H1 (cell line): Measurements from ENCODE around the gene TCEA3. TPM values are rescaled to one million over a fixed set of nuclear protein-coding genes. Genes with fewer than 3 reads are reported as not detected.

Source experiments
- CTCF ChIA-PET: fragments of 300-600 bp; sonication (Branson Sonifier 250); formaldehyde crosslinking; loops from one replicate; lab custom pipeline; 2021; ENCODE audit not compliant: partially characterized antibody; lab: Charles Lee
- POLR2A ChIA-PET: fragments of 300-600 bp; sonication (Branson Sonifier 250); formaldehyde crosslinking; loops from one replicate; lab custom pipeline; 2021; ENCODE audit warnings: inconsistent platforms; ENCODE audit not compliant: partially characterized antibody; lab: Charles Lee
- DNase-seq, 2 experiments: peaks; one replicate each; pipeline versions ENCODE4 v3.0.0 to v3.0.0-alpha.2; 2010 to 2022; ENCODE audit warnings: low spot score in 2 of 2, low read depth in 1 of 2, mixed read lengths in 1 of 2
- FAIRE-seq: peaks from 2 replicates; lab custom pipeline; 2011; peaks lifted over from hg19 to GRCh38; lab: Jason Lieb, UNC
- H2AFZ ChIP-seq: 2 replicates; pipeline ENCODE4 v1.8.1; 2012; ENCODE audit warnings: low read length, inconsistent platforms
- H2AK5ac ChIP-seq: 2 replicates; pipeline ENCODE4 v1.6.1; 2013; ENCODE audit warnings: low read depth, low read length
- H2BK120ac ChIP-seq: replicated peaks from 2 replicates; pipeline ENCODE3; 2013; ENCODE audit warnings: low read depth, low read length, inconsistent platforms
- H2BK12ac ChIP-seq: 2 replicates; pipeline ENCODE4 v1.6.1; 2013; ENCODE audit warnings: low read depth, low read length
- H2BK15ac ChIP-seq: 2 replicates; pipeline ENCODE4 v1.6.1; 2013; ENCODE audit warnings: low read length
- H2BK20ac ChIP-seq: 2 replicates; pipeline ENCODE4 v1.6.1; 2013; ENCODE audit warnings: low read length
- H2BK5ac ChIP-seq: 2 replicates; pipeline ENCODE4 v1.6.1; 2013; ENCODE audit warnings: low read depth, low read length
- H3K14ac ChIP-seq: 2 replicates; pipeline ENCODE4 v1.6.1; 2013; ENCODE audit warnings: inconsistent platforms; ENCODE audit not compliant: insufficient read length
- H3K18ac ChIP-seq: 2 replicates; pipeline ENCODE4 v1.6.1; 2013; ENCODE audit warnings: low read length; ENCODE audit errors: extremely low read depth
- H3K23ac ChIP-seq: 2 replicates; pipeline ENCODE4 v1.6.1; 2013; ENCODE audit warnings: inconsistent platforms; ENCODE audit not compliant: insufficient read length
- H3K23me2 ChIP-seq: 2 replicates; pipeline ENCODE4 v1.6.1; 2013; ENCODE audit warnings: low read depth, low read length
- H3K27ac ChIP-seq: 2 replicates; pipeline ENCODE4 v1.6.1; 2011; ENCODE audit warnings: low read depth, low read length, inconsistent platforms
- H3K27me3 ChIP-seq, 4 experiments: replicated peaks in 1 of 4; 1 replicate in 1 of 4; 2 replicates in 3 of 4; pipeline versions ENCODE4 v1.6.1 to v1.8.1; 2011 to 2013; ENCODE audit warnings: low read length in 3 of 4, mild to moderate bottlenecking in 3 of 4, inconsistent platforms in 2 of 4, mixed read lengths in 2 of 4, moderate library complexity in 1 of 4; ENCODE audit not compliant: control insufficient read depth in 3 of 4, insufficient read depth in 3 of 4; ENCODE audit errors: extremely low read depth in 1 of 4
- H3K36me3 ChIP-seq, 4 experiments: 2 replicates each; pipeline versions ENCODE4 v1.6.1 to v1.8.1; 2011 to 2013; ENCODE audit warnings: mild to moderate bottlenecking in 4 of 4, low read length in 3 of 4, moderate library complexity in 2 of 4, control low read depth in 1 of 4, inconsistent platforms in 1 of 4; ENCODE audit not compliant: insufficient read depth in 4 of 4, control insufficient read depth in 2 of 4
- H3K4ac ChIP-seq: replicated peaks from 2 replicates; pipeline ENCODE3; 2013; ENCODE audit warnings: low read length, low read depth, mixed read lengths, inconsistent platforms; ENCODE audit not compliant: insufficient read length
- H3K4me1 ChIP-seq, 4 experiments: replicated peaks in 1 of 4; 1 replicate in 1 of 4; 2 replicates in 3 of 4; pipeline versions ENCODE4 v1.6.1 to v1.8.1; 2011 to 2013; ENCODE audit warnings: low read length in 3 of 4, inconsistent platforms in 2 of 4, mixed read lengths in 1 of 4; ENCODE audit not compliant: insufficient read depth in 4 of 4, control insufficient read depth in 3 of 4
- H3K4me2 ChIP-seq, 2 experiments: 2 replicates each; pipeline versions ENCODE4 v1.6.1 to v1.8.1; 2011 to 2013; ENCODE audit warnings: low read depth in 2 of 2, low read length in 2 of 2, control low read depth in 1 of 2, inconsistent platforms in 1 of 2, mild to moderate bottlenecking in 1 of 2; ENCODE audit not compliant: insufficient read depth in 1 of 2
- H3K4me3 ChIP-seq, 4 experiments: fragments of 200-600, 300-600 bp in 1 of 4; sonication (generic), shearing (Covaris generic), sonication (Bioruptor Twin) in 1 of 4; 2 replicates each; pipeline versions ENCODE4 v1.5.1 to v1.8.1; 2011 to 2016; ENCODE audit warnings: low read length in 4 of 4, low read depth in 3 of 4, control low read depth in 2 of 4, inconsistent platforms in 2 of 4, mild to moderate bottlenecking in 2 of 4, mixed read lengths in 1 of 4, moderate library complexity in 1 of 4; ENCODE audit not compliant: insufficient read depth in 2 of 4; ENCODE audit errors: extremely low read depth in 1 of 4
- H3K56ac ChIP-seq: replicated peaks from 2 replicates; pipeline ENCODE3; 2013; ENCODE audit warnings: low read depth, mild to moderate bottlenecking, mixed read lengths, low read length, inconsistent platforms; ENCODE audit not compliant: insufficient read length
- H3K79me1 ChIP-seq: 2 replicates; pipeline ENCODE4 v1.6.1; 2013; ENCODE audit warnings: low read depth, low read length, control low read depth
- H3K79me2 ChIP-seq, 2 experiments: 2 replicates each; pipeline versions ENCODE4 v1.6.1 to v1.8.1; 2012 to 2013; ENCODE audit warnings: low read length in 2 of 2, mild to moderate bottlenecking in 2 of 2, inconsistent platforms in 1 of 2; ENCODE audit not compliant: insufficient read depth in 2 of 2, control insufficient read depth in 1 of 2
- H3K9ac ChIP-seq, 4 experiments: replicated peaks in 1 of 4; 1 replicate in 1 of 4; 2 replicates in 3 of 4; pipeline versions ENCODE4 v1.6.1 to v1.8.1; 2011 to 2013; ENCODE audit warnings: low read depth in 3 of 4, low read length in 3 of 4, control low read depth in 2 of 4, mild to moderate bottlenecking in 2 of 4, moderate library complexity in 2 of 4, inconsistent platforms in 1 of 4; ENCODE audit errors: extremely low read depth in 1 of 4
- H3K9me3 ChIP-seq, 2 experiments: 2 replicates each; pipeline versions ENCODE4 v1.6.1 to v1.8.1; 2012 to 2013; ENCODE audit warnings: mild to moderate bottlenecking in 2 of 2, moderate library complexity in 2 of 2, control low read depth in 1 of 2, inconsistent platforms in 1 of 2, low read depth in 1 of 2, low read length in 1 of 2, mixed read lengths in 1 of 2; ENCODE audit not compliant: insufficient read depth in 2 of 2
- H4K20me1 ChIP-seq, 2 experiments: replicated peaks in 1 of 2; 2 replicates each; pipeline versions ENCODE3 to v1.8.1; 2011 to 2013; ENCODE audit warnings: inconsistent platforms in 2 of 2, low read length in 2 of 2, mild to moderate bottlenecking in 1 of 2; ENCODE audit not compliant: insufficient read depth in 2 of 2, control insufficient read depth in 1 of 2
- H4K5ac ChIP-seq: 2 replicates; pipeline ENCODE4 v1.6.1; 2013; ENCODE audit warnings: low read length, low read depth, mixed read lengths, inconsistent platforms; ENCODE audit not compliant: insufficient read length
- H4K8ac ChIP-seq: 2 replicates; pipeline ENCODE4 v1.8.0; 2013; ENCODE audit warnings: mild to moderate bottlenecking, moderate library complexity, low read length, inconsistent platforms; ENCODE audit not compliant: insufficient read depth; ENCODE audit errors: extremely low read depth
- H4K91ac ChIP-seq: replicated peaks from 2 replicates; pipeline ENCODE3; 2013; ENCODE audit warnings: low read length, mixed read lengths, inconsistent platforms; ENCODE audit not compliant: insufficient read length
- CHD2 ChIP-seq: IDR thresholded peaks from 2 replicates; pipeline ENCODE4 v1.6.1; 2012; ENCODE audit warnings: low read length, improper control_type of control experiment
- EP300 ChIP-seq, 2 experiments: IDR thresholded peaks; 1 replicate in 1 of 2; 2 replicates in 1 of 2; pipeline ENCODE4 v1.6.1; 2011 to 2012; ENCODE audit warnings: low read depth in 2 of 2, low read length in 2 of 2, mild to moderate bottlenecking in 2 of 2, borderline replicate concordance in 1 of 2, inconsistent platforms in 1 of 2, moderate library complexity in 1 of 2
- GABPA ChIP-seq: IDR thresholded peaks from 2 replicates; pipeline ENCODE4 v1.6.1; 2011; ENCODE audit warnings: mild to moderate bottlenecking, low read length, moderate library complexity, borderline replicate concordance; ENCODE audit not compliant: insufficient read depth
- HDAC2 ChIP-seq, 2 experiments: fragments of 300-600 bp in 1 of 2; sonication (generic) in 1 of 2; IDR thresholded peaks; 2 replicates each; pipeline ENCODE4 v1.6.1; 2011 to 2012; ENCODE audit warnings: low read depth in 2 of 2, low read length in 2 of 2, mild to moderate bottlenecking in 2 of 2, moderate library complexity in 2 of 2, borderline replicate concordance in 1 of 2, inconsistent platforms in 1 of 2
- JUN ChIP-seq: IDR thresholded peaks from 2 replicates; pipeline ENCODE4 v1.6.1; 2011; ENCODE audit warnings: low read depth, mild to moderate bottlenecking, improper control_type of control experiment, low read length
- NANOG ChIP-seq: IDR thresholded peaks from 2 replicates; pipeline ENCODE4 v1.6.1; 2011; ENCODE audit warnings: low read length, low read depth, mild to moderate bottlenecking, inconsistent platforms; ENCODE audit not compliant: insufficient read depth, poor library complexity, severe bottlenecking
- PHF8 ChIP-seq: fragments of 200-600 bp; sonication (generic); conservative IDR thresholded peaks from 2 replicates; pipeline ENCODE4 v1.7.1; 2012; ENCODE audit warnings: low read depth, mild to moderate bottlenecking, inconsistent platforms, low read length, moderate library complexity
- POU5F1 ChIP-seq: IDR thresholded peaks from 2 replicates; pipeline ENCODE4 v1.6.1; 2011; ENCODE audit warnings: low read depth, mild to moderate bottlenecking, low read length, moderate library complexity
- RXRA ChIP-seq: IDR thresholded peaks from 2 replicates; pipeline ENCODE4 v1.6.1; 2011; ENCODE audit warnings: low read depth, mild to moderate bottlenecking, low read length, moderate library complexity; ENCODE audit not compliant: insufficient read depth
- SP2 ChIP-seq: IDR thresholded peaks from 2 replicates; pipeline ENCODE4 v1.6.1; 2012; ENCODE audit warnings: mild to moderate bottlenecking, low read length, inconsistent platforms
- SRF ChIP-seq: IDR thresholded peaks from 2 replicates; pipeline ENCODE4 v1.6.1; 2011; ENCODE audit warnings: mild to moderate bottlenecking, low read depth, low read length, moderate library complexity
- TAF7 ChIP-seq: optimal IDR thresholded peaks from 2 replicates; pipeline ENCODE3; 2011; ENCODE audit warnings: low read depth, mild to moderate bottlenecking, inconsistent platforms, low read length, moderate library complexity, borderline replicate concordance
- TEAD4 ChIP-seq: IDR thresholded peaks from 2 replicates; pipeline ENCODE4 v1.6.1; 2012; ENCODE audit warnings: low read depth, low read length, inconsistent platforms, mixed read lengths
- WGBS, 2 experiments: shearing (Covaris generic) in 1 of 2; methylation state at CpG; one replicate each; pipeline versions ENCODE4 v1.1.6 to v1.1.7; 2013 to 2015; ENCODE audit warnings: low lambda C conversion rate in 2 of 2, mixed read lengths in 2 of 2, inconsistent platforms in 1 of 2, low coverage in 1 of 2, missing lambda C conversion rate in 1 of 2; ENCODE audit not compliant: insufficient replicate concordance in 2 of 2, insufficient coverage in 1 of 2, insufficient read length in 1 of 2; ENCODE audit errors: extremely low coverage in 1 of 2, missing lambda C conversion rate in 1 of 2; 5-methylcytosine and 5-hydroxymethylcytosine counted together
- polyA plus RNA-seq, 7 experiments: library from polyadenylated mRNA; depleted of rRNA in 3 of 7; stranded (reverse) in 5 of 7; unstranded in 2 of 7; fragments of >200 nt in 5 of 7; fragments of 200-250 nt in 2 of 7; gene quantifications; 1 replicate in 5 of 7; 2 replicates in 1 of 7; 4 replicates in 1 of 7; pipeline versions ENCODE4 v1.2.1 to v1.2.3, GENCODE V29; 2011 to 2013; ENCODE audit warnings: missing spikeins in 2 of 7, mixed read lengths in 2 of 7
- total RNA-seq: library from RNA; stranded (reverse); fragmentation: NEBNext Ultra II Directional; extraction: Animal tissue kit (Norgen Biotek cat#: 25700); gene quantifications from 2 replicates; pipeline ENCODE4 v1.2.1, GENCODE V29; 2021

TCEA3 gene
- total and polyA plus RNA-seq, 2 of the 8 experiments (the other 6 are each of a cell fraction or from before 2014, with no cell fraction given), result 0.08 TPM; not detected in 1

DNA sequence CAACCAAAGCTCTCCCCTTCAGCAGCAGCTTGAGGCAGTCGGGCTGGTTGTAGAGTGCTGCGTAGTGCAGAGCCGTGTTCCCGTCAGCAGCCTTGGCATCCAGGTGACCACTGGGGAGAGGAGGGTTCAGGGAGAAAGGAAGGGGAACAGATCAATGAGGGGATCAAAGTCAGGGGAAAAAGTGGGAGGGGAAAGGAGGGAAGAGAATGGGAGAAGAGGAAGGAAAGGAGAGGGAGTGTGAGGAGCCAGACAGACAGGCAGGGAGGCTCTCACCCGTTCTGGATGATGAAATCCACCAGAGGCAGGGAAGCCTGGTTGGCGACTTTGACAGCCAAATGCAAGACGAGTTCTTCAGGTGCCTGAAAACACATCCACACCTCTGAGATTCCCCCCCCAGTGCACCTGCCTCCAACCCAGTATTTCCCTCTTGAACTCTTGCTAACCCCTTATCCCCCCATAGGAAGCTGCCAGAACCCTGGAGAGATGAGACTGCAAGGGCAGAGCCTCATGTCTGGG lies 9.8 kb upstream of the TCEA3 start:
- FAIRE-seq, result no peak
- Histone ChIP-seq H3K18ac (no peak overlapping the region), H4K91ac (no peak overlapping the region), H3K27ac (no peak overlapping the region), H2BK120ac (no peak overlapping the region), H4K8ac (no peak overlapping the region), H3K27me3 (no peaks in the 10 kb centered on the region), H3K4ac (no peak overlapping the region), H3K23ac (no peak overlapping the region), H4K5ac (no peak overlapping the region), H3K79me1 (no peaks in the 10 kb centered on the region), H3K14ac (no peak overlapping the region), H2AK5ac (no peak overlapping the region), H3K4me1 (peaks cover 0 to 8% (median 4%) of the 10 kb centered on the region in 4 experiments; a peak in 5 of 7 replicates), H2AFZ (no peak overlapping the region), H3K56ac (no peak overlapping the region), H3K4me2 (no peak overlapping the region), H3K79me2 (no peaks in the 10 kb centered on the region), H3K23me2 (no peaks in the 10 kb centered on the region), H3K9ac (no peak overlapping the region), H3K36me3 (peaks cover 4 to 39% (median 17%) of the 10 kb centered on the region in 4 experiments; a peak in 5 of 8 replicates), H2BK15ac (no peak overlapping the region), H3K9me3 (no peaks in the 10 kb centered on the region), H2BK12ac (no peak overlapping the region), H2BK20ac (no peak overlapping the region), H2BK5ac (no peak overlapping the region), H4K20me1 (peaks cover 5 to 7% of the 10 kb centered on the region in 2 experiments), H3K4me3 (no peak overlapping the region)
- DNase-seq, result no peak
- WGBS, 2 experiments, result 91% methylated on average over 7 of the region's 7 CpGs; no CpG with 5 or more reads in 1 of the 2 experiments
- ChIA-PET POLR2A (interaction anchor here (0.6 kb wide), 1 partner anchor 125 kb away, joined by 3 read pairs; no protein-coding TSS in a partner anchor), CTCF (interaction anchor here (2.5 kb wide), 1 partner anchor 8 kb away, joined by 13 read pairs; the partner anchor contains the start of gene TCEA3)
- TF ChIP-seq PHF8 (no peak), JUN (no peak), NANOG (no peak), CHD2 (no peak), SP2 (no peak), TAF7 (no peak), POU5F1 (no peak), SRF (no peak), HDAC2 (IDR thresholded peaks at IDR 0.05; ENCODE audit: borderline replicate concordance in 1 of 2, low read depth in 2 of 2, low read length in 2 of 2) (no peak), RXRA (no peak), EP300 (IDR thresholded peaks at IDR 0.05; ENCODE audit: borderline replicate concordance in 1 of 2, low read depth in 2 of 2, low read length in 2 of 2) (no peak), GABPA (no peak), TEAD4 (no peak)
